Stimulated activated CD4-positive, alpha-beta T cell treated with anti-CD3 and anti-CD28 coated beads, Interleukin-12 subunit alpha, Interleukin-12 subunit beta, amount 100 ng/mL, for 4 hours (primary cell): Measurements from ENCODE around the gene TMEM132E.
A peak's percentile ranks its signal among the peaks of the same experiment; 100 is the strongest.
"Not testable (repeated sequence)": the region's sequence is repeated elsewhere in the genome, so short reads cannot be mapped to it uniquely, and the experiment has no call there.

ENCODE experiments used
- DNase-seq: peaks from one replicate; pipeline ENCODE4 v3.0.0-alpha.2; 2020

TMEM132E gene

GRCh38 chr17:34579017-34579946 lies at the start of gene TMEM132E:
TSS of gene TMEM132E (plus strand) at chr17:34579582. CDS start at chr17:34581077, 1,495 bp downstream.
- peak; percentile 30 for DNase-seq

GRCh38 chr17:34530918-34531317 lies 48.5 kb upstream of the TMEM132E start:
- DNase-seq, result no peak

GRCh38 chr17:34532281-34533065 lies 46.9 kb upstream of the TMEM132E start:
- DNase-seq, result no peak

GRCh38 chr17:34533806-34534527 lies 45.4 kb upstream of the TMEM132E start:
- no peak for DNase-seq

- no peak for DNase-seq
Observed at GRCh38 chr17:34537445-34537844, 41.9 kb upstream of the TMEM132E start.

DNA sequence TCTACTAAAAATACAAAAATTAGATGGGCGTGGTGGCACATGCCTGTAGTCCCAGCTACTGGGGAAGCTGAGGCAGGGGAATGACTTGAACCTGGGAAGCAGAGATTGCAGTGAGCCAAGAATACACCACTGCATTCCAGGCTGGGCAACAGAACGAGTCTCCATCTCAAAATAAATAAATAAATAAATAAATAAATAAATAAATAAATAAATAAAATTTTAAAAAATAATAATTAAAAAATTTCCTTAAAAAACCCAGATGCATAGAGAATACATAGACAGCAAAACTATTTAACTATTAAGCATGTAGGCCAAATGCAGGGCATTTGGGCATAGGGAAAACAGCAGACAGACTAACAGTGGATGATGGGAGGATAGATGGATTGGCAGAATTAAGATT lies 40.8 kb upstream of the TMEM132E start:
- not testable (repeated sequence) for DNase-seq

- no peak for DNase-seq
Observed at GRCh38 chr17:34539881-34540280, 39.5 kb upstream of the TMEM132E start.

GRCh38 chr17:34542700-34543336 lies 36.6 kb upstream of the TMEM132E start:
- DNase-seq, result peak; percentile 42

DNA sequence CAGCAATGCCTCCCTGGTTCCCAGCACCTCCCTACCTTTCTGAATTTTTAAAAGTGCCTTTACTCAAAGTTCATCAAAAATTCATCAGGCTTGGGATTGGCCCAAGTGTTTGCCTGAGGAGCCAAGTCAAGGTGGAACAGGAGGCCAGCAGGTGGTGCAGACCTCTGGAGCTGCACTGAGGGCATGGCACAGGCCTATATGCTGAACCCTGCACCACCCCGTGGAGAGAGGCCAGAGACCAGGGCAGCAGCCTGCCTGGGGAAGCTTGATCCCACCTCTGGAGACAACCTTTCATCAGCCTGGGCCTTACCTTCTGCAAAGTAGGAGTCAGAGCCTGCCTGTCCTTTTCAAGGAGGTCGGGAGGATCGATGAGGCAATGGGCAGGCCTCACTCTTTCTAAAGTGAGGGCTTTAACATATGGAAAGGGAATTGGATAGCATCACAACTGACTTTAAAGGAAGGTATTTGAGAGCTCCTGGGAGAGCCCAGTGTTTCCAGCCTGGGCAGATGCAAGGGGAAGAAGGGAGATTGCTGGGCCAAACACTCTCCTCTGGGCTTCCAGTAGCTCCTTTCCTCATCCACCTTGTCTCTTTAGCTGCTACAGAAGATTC lies 31.8 kb upstream of the TMEM132E start:
- DNase-seq, result no peak

- no peak for DNase-seq
Observed at GRCh38 chr17:34549966-34550365, 29.4 kb upstream of the TMEM132E start.

- no peak for DNase-seq
Observed at GRCh38 chr17:34553907-34554306, 25.5 kb upstream of the TMEM132E start.

DNA sequence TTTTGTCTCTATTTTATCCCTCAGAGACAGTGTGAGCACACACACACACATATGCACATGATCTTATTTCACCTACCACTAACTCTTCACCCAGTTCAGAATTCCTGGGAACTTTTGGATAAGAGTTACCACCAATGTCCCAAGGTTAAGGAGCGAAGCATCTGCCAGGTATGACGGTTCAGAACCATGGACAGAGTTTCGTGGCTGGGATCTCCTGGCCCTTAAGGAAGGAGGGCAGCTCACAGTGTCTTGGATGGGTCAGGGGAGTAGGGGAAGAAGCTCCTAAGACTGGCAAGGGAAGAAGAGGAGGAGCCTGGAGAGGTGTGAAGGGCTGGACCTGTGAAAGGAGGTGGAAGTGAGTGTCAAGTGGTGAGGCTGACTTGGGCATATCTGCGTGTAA lies 23.0 kb upstream of the TMEM132E start:
- DNase-seq, result no peak

DNA sequence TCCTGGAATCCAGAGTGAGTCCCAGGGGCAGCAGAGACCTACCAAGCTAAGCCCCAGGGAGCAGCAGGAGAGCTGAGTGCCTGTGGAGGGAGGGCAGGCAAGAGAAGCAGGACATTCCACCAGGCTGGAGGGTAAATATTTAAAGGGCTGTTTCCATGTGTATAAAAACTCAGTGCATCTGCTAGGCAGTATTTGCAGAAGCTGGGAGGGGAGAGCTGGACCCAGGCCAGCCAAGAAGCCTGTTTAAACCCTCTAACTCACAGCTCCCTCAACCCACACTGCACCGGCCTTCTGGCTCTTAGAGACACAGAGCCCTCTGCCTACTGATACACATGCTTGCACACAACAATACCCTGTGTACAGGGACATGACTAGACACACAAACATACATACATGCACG lies 22.5 kb upstream of the TMEM132E start:
- DNase-seq, result no peak

GRCh38 chr17:34561328-34561727 lies 18.1 kb upstream of the TMEM132E start:
- no peak for DNase-seq

DNA sequence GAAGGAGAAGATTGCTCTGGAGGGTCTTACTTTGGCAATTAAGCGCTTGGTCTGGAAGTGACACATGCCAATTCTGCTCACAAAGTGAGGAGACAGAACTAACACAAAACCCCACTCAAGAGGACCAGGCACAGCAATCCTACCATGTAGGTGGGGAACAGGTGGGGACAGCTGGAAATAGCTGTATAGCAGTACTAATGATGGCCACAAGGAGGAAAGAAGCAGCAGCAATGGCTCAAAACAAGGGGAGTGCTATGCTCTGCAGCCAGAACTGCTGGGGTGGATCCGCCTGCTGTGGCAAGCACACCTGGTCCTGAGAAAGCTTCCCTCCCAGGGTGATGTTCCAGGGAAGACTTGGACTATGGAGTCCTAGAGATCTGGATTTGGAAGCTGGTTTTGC lies 17.0 kb upstream of the TMEM132E start:
- DNase-seq, result no peak

DNA sequence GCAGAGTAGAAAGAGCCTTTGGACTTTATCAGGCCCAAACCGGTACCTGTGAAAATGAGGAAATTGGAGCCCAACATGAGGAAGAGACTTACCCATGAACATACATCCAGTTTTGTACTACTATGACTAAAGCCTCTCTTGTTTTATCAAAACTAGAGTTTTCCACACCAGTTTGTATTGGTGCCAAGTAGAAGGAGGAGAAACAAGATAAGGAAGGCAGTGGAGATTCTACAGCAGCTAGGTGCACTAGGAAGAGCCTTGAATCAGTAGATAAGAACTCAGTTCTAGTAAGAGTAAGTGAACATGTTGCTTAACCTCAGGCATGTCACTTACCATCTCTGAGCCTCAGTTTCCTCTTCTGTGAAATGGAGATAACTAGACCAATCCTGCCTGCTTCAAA lies 13.7 kb upstream of the TMEM132E start:
- no peak for DNase-seq

GRCh38 chr17:34566201-34566600 lies 13.2 kb upstream of the TMEM132E start:
- no peak for DNase-seq

GRCh38 chr17:34566873-34567272 lies 12.5 kb upstream of the TMEM132E start:
- no peak for DNase-seq

DNA sequence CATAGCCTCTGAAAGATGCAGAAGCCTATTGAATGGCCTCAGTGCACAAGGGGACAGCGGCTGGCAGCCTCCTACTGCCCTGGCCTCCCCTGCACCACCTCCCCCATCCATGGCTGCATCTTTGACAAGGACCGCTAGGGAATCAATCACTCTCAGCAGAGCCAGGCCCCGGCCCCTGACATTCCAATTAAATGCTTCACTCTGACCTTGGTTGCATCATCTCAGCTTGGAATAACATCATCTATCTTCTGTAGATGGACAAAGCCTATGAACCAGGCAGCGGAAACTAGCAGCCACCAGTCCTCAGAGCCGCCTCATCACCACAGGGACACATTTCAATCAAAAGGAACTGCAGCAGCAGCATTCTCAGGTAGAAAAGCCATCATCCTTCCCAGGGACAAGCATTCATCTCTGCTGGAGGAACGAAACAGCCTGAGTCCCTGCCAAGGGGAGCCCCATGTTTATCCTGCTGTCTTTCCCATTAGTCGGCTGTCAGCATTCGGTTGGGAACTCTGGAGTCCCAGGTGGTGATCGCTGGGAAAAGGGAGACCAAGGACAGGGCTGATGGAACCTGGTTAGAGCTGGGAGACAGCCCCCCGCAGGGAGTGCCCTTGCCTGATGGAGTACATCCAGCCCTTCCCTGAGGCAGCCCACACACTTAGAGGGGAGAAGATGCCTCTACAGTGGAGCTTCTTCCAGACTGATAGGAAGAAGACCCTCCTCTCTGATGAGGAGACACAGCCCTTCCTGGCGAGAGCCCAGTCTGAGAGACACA lies 11.5 kb upstream of the TMEM132E start:
- no peak for DNase-seq

DNA sequence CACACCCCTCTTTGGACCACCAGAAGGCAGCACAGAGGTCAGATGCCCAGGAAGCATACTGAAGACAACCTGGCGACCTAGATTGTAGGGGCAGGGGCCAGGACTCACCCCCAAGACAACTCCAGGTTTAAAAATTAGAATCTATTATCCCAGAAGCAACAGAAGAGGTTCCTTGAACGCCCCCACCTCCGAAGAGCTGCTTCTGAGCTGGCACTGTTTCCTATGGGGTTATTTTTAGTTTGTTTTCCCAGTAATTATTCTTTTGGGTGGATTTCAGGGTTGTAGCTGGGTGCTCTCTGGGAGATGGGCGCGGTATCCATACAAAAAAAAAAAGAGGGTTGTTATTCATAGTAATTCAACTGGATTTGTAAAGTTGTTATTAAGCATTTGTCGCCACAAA lies 10.4 kb upstream of the TMEM132E start:
- DNase-seq, result no peak

GRCh38 chr17:34569591-34569990 lies 9.8 kb upstream of the TMEM132E start:
- DNase-seq, result no peak
